ENCODE measurements around the gene MUCL1. TPM values are rescaled to one million over a fixed set of nuclear protein-coding genes. Genes with fewer than 3 reads are reported as not detected.
"Not testable (repeated sequence)": the region's sequence is repeated elsewhere in the genome, so short reads cannot be mapped to it uniquely, and the experiment has no call there.

MUCL1 gene, protein sequence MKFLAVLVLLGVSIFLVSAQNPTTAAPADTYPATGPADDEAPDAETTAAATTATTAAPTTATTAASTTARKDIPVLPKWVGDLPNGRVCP
- total RNA-seq (ENCODE audit: insufficient read depth, low replicate concordance), result not detected

DNA sequence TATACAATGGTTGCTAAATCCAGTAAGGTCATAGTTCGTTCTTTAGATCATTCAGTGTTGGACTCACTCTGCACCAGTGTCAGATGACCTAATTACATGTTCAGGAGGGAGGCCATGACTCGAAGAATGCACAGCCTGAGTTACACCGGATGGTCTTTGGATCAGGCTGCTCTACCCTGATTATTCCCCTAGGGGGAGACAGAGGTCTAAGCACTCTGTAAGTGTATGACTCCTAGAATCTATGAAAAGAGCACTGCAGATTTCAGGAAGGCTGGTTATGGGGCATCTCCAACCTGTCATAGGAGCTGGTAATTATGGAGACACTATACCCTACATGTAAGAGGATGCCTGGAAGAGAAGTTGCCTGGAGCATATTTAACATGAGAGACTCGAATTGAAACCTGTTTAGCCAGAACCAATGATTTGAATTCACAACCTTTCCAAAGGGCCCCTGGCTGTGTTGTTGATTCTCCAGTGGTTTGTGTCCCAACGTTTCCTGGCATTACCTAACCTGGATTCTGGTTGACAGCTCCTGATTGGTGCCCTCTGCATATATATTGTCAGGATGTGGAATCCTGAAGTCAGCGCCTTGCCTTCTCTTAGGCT lies at the start of gene MUCL1:
Gene MUCL1, plus strand, starts transcription at position 584 of the 606 bp plus-strand sequence. CDS start 67 bp downstream, outside the sequence.
- DNase-seq (ENCODE audit: low spot score), result peak; percentile 12

DNA sequence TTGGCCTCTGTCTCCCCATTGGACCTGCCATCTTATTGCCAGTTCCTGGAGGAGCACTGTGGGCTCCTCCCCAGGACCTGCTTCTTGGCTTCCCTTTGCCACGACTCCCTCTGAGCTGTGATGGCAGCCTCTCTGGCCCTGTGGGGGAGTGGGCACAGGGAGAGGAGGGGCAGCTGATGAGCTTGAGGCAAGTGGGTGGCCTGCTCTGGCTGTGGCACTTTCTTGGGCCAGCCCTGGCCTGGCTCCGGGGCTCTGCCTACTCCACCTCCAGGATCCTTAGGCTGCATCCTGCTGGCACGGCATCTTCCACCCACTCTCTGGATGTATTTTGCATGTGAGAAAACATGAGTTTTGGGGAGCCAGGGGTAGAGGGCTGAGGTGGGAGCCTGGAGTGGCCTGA lies 32.6 kb upstream of the MUCL1 start:
- DNase-seq (ENCODE audit: low spot score), result no peak

DNA sequence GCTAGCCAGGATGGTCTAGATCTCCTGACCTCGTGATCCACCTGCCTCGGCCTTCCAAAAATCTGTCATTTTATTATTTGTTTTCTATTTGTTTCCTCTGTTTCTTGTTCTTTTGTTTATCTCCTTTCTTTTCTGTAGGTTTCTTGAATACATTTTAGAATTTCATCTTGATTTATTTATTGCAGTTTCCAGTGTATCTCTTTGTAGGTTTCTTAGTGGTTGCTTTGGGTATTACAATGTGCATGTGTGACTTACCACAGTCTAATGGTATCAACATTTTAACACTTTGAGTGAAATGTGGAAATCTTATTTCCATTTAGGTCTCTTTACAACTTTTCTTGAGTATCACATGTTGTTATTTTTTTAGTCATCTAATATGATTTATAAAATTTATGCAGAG lies 29.9 kb upstream of the MUCL1 start:
- no peak for DNase-seq (ENCODE audit: low spot score)

DNA sequence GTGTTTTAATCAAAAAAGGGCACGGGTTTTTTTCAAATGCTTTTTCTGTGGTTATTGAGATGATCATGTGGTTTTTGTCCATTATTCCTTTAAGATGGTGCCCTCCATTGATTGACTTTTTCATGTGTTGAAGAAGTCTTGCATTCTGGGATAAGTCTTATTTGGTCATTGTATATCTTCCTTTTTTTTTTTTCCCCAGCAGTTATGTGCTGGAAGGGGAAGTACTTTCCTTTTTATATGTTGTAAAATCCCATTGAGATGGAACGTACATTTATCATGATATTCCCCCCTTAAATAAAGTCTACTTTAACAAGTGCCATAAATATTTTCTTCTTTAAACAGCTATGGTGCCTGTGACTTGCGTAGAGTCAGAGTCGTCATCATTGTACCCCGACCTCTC lies 24.8 kb upstream of the MUCL1 start:
- no peak for DNase-seq (ENCODE audit: low spot score)

DNA sequence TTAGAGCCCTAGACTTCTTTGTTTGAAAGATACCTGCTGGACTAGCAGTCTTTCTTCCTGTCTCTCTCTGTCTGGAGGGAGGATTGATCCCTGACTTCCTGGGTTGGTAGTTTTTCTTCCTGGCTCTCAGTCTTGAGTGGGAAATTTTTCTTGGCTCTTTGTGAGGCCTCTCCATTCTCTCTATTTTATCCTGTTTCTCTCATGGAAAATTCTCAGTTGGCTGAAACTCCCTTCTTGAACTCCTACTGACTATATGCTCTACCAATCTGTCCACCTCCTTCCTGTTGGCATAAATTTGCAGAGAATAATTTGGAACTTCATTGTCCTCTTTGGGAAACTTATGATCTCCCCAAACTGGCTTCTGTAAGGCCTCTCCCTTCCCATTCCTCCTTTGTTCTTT lies 24.1 kb upstream of the MUCL1 start:
- no peak for DNase-seq (ENCODE audit: low spot score)

DNA sequence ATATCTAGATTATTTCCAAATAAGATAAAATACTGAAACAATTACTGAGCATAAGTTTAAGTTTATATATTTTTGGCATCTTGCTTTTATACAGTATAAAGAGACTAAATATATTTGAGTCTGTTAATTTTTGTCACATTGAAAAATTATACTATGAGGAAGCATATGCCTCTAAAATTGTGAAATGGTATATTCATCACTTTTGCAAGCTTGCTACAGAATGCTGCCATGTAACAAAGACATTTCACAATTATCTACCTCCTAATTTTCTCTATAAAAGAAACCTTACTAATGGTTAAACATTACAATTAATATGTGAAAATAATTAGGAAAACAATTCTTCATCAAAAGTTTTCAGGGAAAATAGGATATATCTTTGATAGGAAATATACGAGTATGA lies 22.7 kb upstream of the MUCL1 start:
- DNase-seq (ENCODE audit: low spot score), result no peak

DNA sequence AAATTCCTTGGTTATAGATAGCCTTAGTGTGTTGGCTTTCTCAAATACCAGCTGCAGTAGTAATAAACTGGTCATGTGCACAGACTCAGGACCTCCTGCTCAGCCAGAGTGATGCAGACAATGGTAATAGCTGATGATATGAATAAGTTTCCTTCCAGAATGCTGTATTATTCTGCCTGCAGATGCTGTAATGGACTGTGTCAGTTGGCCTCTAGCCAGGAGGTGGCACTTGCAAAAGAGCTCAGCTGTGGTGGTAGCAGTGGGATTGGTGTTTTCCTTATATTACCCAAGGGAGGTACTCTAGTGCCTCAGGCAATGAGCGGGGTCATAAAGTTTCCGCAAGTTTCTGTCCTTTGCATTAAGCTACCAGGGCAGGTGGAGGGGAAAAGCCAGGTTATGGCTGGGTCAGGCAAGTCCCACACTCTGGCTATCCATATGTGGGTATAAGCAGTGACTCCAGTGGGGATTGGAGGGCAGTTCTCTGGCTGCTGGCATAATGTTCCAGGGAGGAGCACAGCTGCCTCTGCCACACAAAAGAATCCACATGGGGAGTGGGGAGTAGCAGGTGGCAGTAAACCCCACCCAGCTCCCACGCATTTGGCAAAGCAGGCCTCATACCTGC lies 14.0 kb upstream of the MUCL1 start:
- DNase-seq (ENCODE audit: low spot score), result no peak

GRCh38 chr12:54857406-54857805 lies 3.1 kb downstream of the MUCL1 start:
- DNase-seq (ENCODE audit: low spot score), result no peak

DNA sequence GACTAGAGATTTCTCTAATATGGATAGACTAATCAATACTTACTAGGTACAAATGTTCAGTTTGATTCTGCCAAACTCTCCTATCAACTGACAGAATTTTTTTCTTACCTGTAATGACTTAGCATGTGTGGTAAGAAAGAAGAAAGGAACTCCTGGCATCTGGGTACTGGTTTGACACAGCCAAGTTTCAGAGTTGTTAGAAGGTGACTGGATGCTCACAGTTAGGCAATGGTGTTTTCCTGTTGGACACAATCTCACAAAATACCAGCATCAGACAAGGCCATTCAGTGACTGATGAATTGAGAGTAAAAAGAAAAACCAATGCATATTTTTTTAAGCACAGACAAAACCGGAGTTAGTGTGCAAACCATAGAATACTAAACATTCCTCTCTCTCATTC lies 4.2 kb downstream of the MUCL1 start:
- no peak for DNase-seq (ENCODE audit: low spot score)

GRCh38 chr12:54859502-54859901 lies 5.2 kb downstream of the MUCL1 start:
- DNase-seq (ENCODE audit: low spot score), result no peak

- DNase-seq (ENCODE audit: low spot score), result no peak
Measured at GRCh38 chr12:54861927-54862326, 7.6 kb downstream of the MUCL1 start.

DNA sequence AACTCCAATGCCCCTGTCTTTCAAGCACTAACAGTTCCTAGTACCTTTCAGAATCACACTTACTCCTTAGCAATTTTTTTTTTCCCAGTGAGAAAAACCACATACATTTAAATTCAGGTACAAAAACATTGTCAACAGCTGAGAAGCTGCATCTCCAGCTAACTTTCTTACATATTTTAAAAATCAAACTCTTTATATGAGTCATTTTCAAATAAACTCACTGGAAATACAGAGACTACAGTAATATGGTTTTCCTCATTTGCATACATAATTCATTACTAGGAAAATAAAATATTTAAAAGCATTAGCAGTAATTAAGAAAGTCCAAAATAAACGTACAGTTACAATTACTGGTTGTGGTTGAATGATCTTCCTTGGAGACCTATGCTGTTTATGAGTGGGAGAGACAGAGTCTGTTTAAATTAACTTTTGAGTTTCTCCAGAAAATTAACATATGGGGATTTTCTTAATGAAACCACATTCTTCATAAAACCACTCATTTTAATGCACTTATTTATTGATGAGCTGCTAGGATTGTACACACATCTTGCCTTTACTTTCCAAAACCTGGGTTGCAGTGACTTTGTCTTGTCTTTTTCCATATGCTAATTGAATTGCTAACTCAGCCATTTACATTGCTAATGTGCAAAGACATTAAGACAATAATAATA lies 9.8 kb downstream of the MUCL1 start:
- DNase-seq (ENCODE audit: low spot score), result no peak

DNA sequence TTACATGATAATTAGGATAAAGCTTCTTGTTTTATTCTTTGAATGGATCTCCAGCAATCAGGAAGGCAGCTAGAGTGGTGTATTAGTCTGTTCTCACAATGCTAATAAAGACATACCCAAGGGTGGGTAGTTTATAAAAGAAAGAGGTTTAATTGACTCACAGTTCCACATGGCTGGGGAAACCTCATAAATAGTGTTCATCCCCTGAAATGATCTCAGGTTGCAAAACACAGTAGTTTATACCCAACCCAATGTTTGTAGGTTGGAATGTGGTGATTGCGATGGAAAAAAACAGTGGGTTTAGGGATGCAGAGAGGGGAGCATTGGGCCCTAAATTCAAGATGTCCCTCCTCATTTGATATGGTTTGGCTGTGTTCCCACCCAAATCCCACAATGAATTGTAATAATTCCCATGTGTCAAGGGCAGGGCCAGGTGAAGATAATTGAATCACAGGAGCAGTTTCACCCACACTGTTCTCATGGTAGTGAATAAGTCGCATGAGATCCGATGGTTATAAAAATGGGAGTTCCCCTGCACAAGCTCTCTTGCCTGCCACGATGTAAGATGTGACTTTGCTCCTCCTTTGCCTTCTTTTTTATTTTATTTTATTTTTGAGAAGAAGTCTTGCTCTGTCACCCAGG lies 11.5 kb downstream of the MUCL1 start:
- DNase-seq (ENCODE audit: low spot score), result no peak

- no peak for DNase-seq (ENCODE audit: low spot score)
Measured at GRCh38 chr12:54868690-54869089, 14.4 kb downstream of the MUCL1 start.

- no peak for DNase-seq (ENCODE audit: low spot score)
Measured at GRCh38 chr12:54870048-54870447, 15.7 kb downstream of the MUCL1 start.

DNA sequence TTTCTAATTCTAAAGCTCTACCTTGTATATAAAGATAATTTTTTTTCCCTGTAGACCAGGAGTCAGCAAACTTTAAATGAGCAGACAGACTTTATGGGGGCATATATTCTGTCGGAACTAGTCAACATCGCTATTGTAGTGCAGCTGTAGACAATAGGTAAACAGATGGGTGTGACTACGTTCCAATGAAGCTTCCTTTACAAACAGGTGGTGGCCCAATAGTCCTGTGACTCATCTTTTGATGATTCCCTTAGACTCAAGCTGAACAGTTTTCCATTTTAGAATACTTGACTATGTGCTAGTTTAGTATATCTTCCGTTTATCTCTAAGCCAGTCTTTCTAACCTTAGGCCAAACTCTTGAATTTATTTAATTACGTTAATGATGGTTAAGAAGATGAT lies 16.3 kb downstream of the MUCL1 start:
- DNase-seq (ENCODE audit: low spot score), result no peak

DNA sequence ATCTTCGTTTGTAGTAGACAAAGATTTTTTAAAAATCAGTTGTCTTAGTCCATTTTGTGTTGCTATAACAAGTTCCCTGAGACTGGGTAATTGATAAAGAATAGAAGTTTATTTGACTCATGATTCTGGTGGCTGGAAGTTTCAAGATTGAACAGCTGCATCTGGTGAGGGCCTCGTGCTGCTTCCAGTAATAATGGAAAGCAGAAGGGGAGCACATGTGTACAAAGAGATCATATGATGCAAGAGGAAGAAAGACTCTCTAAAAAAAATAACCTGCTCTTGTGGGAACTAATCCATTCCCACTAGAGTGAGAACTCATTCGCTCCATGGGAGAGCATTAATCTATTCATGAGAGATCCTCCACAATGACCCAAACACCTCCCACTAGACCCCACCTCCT lies 24.8 kb downstream of the MUCL1 start:
- no peak for DNase-seq (ENCODE audit: low spot score)

- DNase-seq (ENCODE audit: low spot score), result no peak
Measured at GRCh38 chr12:54879579-54879978, 25.3 kb downstream of the MUCL1 start.

DNA sequence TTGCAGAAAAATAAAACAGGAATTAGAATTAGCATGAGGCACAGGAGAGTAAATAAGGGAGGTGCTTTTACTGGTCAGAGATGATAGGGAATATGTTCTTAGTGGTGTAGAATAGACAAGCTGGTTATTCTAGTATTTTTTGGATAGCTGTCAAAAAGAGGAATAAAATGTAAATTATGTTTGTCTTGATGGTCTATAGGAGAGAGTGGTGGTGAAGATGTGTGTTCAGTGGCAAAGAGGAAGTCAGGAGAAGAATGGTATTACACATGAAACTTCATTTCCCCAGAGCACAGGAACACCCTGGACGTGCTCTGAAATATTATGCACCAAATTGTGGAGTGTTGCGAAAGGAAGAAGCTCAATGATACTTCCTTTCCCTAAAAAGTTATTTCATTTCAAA lies 27.8 kb downstream of the MUCL1 start:
- DNase-seq (ENCODE audit: low spot score), result no peak

- DNase-seq (ENCODE audit: low spot score), result not testable (repeated sequence)
Measured at GRCh38 chr12:54882597-54882996, 28.3 kb downstream of the MUCL1 start.

GRCh38 chr12:54888428-54888827 lies 34.1 kb downstream of the MUCL1 start:
- not testable (repeated sequence) for DNase-seq (ENCODE audit: low spot score)

DNA sequence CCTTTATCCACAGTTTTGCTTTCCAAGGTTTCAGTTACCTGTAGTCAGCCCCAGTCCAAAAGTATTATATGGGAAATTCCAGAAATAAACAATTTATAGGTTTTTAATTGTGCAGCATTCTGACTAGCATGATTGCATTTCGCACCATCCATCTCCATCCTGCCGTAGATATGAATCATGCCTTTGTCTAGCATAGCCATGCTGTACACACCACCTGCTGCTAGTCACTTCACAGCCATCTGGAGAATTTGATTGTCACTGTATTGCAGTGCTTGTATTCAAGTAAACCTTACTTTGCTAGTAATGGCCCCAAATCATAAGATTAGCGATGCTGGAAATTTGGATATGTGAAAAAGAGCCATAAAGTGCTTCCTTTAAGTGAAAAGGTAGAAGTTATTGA lies 36.0 kb downstream of the MUCL1 start:
- no peak for DNase-seq (ENCODE audit: low spot score)

Data from umbilical cord (tissue), 2 donors.